Neutrophil (primary cell): ENCODE measurements around the gene C9.

ENCODE experiments used
- H3K27ac ChIP-seq: fragments of 200-600 bp; sonication (generic); 2 replicates; pipeline ENCODE4 v1.5.1; 2016; ENCODE audit warnings: mild to moderate bottlenecking, moderate library complexity
- H3K27me3 ChIP-seq: fragments of 200-600 bp; sonication (generic); 2 replicates; pipeline ENCODE4 v1.6.0; 2016; ENCODE audit warnings: mild to moderate bottlenecking
- H3K36me3 ChIP-seq: fragments of 200-600 bp; sonication (generic); 2 replicates; pipeline ENCODE4 v1.5.1; 2017
- H3K4me1 ChIP-seq, 2 experiments: fragments of 200-600 bp in 1 of 2; sonication (generic) in 1 of 2; 1 replicate in 1 of 2; 2 replicates in 1 of 2; pipeline versions ENCODE4 v1.5.1 to v1.6.1; 2013 to 2016; ENCODE audit warnings: low read depth in 1 of 2, low read length in 1 of 2, mild to moderate bottlenecking in 1 of 2, moderate library complexity in 1 of 2; ENCODE audit not compliant: control insufficient read depth in 1 of 2, insufficient read depth in 1 of 2
- H3K4me3 ChIP-seq, 2 experiments: fragments of 200-600 bp in 1 of 2; sonication (generic) in 1 of 2; 1 replicate in 1 of 2; 2 replicates in 1 of 2; pipeline ENCODE4 v1.5.1; 2013 to 2016; ENCODE audit warnings: low read depth in 1 of 2, low read length in 1 of 2, mild to moderate bottlenecking in 1 of 2, moderate library complexity in 1 of 2
- H3K9me3 ChIP-seq: fragments of 200-600 bp; sonication (generic); 2 replicates; pipeline ENCODE4 v1.5.1; 2016
- TF ChIP-seq, protein P1 (sequence below): fragments of 200-600 bp; sonication (generic); IDR thresholded peaks from 2 replicates; pipeline ENCODE4 v1.5.1; 2016; ENCODE audit warnings: antibody characterized with exemption

Gene C9

DNA sequence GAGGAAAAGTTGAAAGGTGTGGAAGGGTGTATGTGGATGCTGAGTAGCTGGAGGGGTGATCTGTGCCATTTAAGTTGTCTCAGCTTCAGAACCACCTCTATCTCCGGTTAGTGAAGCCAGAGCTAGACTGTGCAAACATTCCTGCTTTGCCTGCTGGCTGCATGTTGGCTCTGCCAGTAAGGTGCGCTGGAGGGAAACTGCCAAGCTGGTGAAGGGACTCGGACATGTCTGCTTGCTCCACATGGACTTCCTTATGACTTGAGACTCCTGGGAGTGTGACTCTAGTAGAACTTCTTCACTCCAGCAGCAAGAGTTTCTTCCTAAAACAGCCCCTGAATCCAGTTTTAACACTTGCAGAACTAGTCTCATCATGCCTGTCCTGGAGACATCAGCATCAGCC lies 32.5 kb upstream of the C9 start:
- Histone ChIP-seq H3K4me1 (peaks cover 8 to 11% of the 10 kb centered on the region in 2 experiments), H3K9me3 (no peaks in the 10 kb centered on the region), H3K4me3 (no peak overlapping the region), H3K27me3 (no peaks in the 10 kb centered on the region), H3K36me3 (no peaks in the 10 kb centered on the region), H3K27ac (no peak overlapping the region)
- TF ChIP-seq, protein P1, sequence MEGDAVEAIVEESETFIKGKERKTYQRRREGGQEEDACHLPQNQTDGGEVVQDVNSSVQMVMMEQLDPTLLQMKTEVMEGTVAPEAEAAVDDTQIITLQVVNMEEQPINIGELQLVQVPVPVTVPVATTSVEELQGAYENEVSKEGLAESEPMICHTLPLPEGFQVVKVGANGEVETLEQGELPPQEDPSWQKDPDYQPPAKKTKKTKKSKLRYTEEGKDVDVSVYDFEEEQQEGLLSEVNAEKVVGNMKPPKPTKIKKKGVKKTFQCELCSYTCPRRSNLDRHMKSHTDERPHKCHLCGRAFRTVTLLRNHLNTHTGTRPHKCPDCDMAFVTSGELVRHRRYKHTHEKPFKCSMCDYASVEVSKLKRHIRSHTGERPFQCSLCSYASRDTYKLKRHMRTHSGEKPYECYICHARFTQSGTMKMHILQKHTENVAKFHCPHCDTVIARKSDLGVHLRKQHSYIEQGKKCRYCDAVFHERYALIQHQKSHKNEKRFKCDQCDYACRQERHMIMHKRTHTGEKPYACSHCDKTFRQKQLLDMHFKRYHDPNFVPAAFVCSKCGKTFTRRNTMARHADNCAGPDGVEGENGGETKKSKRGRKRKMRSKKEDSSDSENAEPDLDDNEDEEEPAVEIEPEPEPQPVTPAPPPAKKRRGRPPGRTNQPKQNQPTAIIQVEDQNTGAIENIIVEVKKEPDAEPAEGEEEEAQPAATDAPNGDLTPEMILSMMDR, result no peak

DNA sequence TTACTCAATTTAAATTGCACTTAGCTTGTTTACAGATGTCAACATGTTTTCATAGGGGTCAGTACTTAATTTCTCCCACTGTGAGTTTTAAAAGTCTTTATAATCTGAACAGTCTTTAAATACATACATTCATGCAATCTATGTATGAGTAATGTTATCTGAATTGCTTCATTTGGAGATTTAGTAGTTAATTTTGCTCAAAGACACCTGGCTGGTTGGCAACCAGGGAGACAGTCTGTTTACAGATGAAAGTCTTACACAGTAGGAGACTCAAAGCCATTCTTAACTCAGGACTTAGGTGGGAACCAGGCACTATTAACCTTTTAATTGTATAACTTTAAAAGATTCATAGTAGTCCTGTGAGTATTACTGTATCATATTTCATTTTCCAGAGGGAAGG lies 31.2 kb upstream of the C9 start:
- Histone ChIP-seq H3K27ac (no peak overlapping the region), H3K36me3 (no peaks in the 10 kb centered on the region), H3K4me1 (peaks cover 8 to 11% of the 10 kb centered on the region in 2 experiments), H3K9me3 (no peaks in the 10 kb centered on the region), H3K4me3 (no peak overlapping the region), H3K27me3 (no peaks in the 10 kb centered on the region)
- TF ChIP-seq, protein P1, result no peak

DNA sequence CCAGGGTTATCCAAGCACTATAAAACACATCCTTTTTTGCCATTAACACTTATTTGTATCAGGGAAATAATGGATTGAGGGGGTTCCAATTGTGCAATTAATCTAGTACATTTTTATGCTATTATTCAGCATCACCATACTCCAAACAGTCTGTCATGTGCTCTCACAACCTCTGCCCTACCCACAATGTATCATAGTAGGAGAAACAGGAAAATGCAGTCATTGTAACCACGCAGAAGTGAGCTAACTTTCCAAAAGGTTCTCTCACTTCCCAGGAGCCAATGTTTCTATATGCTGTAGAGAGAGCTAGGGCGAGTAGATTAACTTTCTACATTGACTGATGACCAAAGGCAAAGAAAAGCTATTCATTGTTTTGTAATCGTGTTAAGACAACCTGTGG lies 30.7 kb upstream of the C9 start:
- Histone ChIP-seq H3K36me3 (no peaks in the 10 kb centered on the region), H3K4me1 (peaks cover 8 to 11% of the 10 kb centered on the region in 2 experiments), H3K27me3 (no peaks in the 10 kb centered on the region), H3K4me3 (no peak overlapping the region), H3K27ac (no peak overlapping the region), H3K9me3 (no peaks in the 10 kb centered on the region)
- TF ChIP-seq, protein P1, result no peak

DNA sequence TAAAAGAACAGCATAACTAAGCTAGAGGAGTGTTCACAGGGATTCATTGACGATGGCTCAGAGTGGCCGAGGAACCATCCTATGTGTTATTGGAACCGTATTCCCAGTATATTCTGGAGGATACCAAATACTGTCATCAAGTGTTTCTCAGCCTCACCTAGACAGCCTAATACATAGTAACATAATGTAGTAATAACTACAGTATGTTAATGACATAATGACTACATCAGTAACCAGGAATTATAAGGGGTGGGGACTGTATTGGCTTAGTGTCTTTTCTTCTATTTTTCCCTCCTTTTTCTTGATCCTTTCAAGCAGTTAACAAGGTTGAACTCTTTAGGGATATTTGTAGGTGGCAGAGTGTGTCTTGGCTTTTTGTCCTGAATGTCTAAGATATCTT lies 26.6 kb upstream of the C9 start:
- Histone ChIP-seq H3K27ac (no peak overlapping the region), H3K36me3 (no peaks in the 10 kb centered on the region), H3K9me3 (no peaks in the 10 kb centered on the region), H3K27me3 (no peaks in the 10 kb centered on the region), H3K4me3 (no peak overlapping the region), H3K4me1 (no peaks in the 10 kb centered on the region)
- TF ChIP-seq, protein P1, result no peak

DNA sequence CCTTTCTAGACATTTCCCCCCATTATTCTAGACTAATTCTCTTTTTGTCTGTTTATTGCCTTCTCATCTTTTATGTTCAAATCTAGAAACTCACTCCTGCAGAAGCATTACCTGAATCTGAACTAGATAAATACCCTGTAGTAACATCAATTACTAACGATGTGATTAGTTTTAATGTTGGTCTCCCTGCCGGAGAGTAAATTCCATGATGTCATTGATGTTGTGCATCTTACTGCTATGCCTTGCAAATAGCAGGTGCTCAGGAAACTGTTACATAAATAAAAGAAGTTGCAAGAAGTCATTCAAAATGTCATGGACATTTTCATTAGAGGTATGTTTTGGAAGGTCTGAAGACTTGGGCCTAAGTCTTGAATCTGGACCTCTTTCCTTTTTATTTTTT lies 23.0 kb upstream of the C9 start:
- H3K9me3 ChIP-seq, result no peaks in the 10 kb centered on the region
- H3K27me3 ChIP-seq, result no peaks in the 10 kb centered on the region
- no peaks in the 10 kb centered on the region for H3K4me1 ChIP-seq
- no peak overlapping the region for H3K27ac ChIP-seq
- no peaks in the 10 kb centered on the region for H3K36me3 ChIP-seq
- TF ChIP-seq, protein P1, result no peak
- H3K4me3 ChIP-seq, result no peak overlapping the region

DNA sequence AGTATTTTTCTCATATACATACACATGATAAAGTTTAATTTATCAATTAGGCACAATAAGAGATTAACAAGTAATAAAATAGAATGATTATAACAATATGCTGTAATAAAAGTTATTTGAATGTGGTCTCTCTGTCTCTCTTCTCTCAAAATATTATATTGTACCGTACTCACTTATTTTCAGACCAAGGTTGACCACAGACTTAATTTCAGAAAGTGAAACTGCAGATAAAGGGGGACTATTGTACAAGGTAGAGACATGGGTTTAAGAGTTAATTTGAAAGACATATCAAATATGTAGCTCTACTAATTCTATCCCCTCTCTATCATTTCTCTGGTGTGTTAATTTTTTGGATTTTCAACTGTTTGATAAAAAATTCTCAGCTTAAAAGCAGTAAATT lies 20.0 kb upstream of the C9 start:
- TF ChIP-seq, protein P1, result no peak
- no peak overlapping the region for H3K27ac ChIP-seq
- no peaks in the 10 kb centered on the region for H3K9me3 ChIP-seq
- no peaks in the 10 kb centered on the region for H3K4me1 ChIP-seq
- H3K27me3 ChIP-seq, result no peaks in the 10 kb centered on the region
- H3K36me3 ChIP-seq, result no peaks in the 10 kb centered on the region
- H3K4me3 ChIP-seq, result no peak overlapping the region
